SU-DHL-6 (cell line): ENCODE measurements around the gene FAM83C.

Experiments used
- H2AFZ ChIP-seq: fragments of 200-600 bp; sonication (generic); 2 replicates; pipeline ENCODE4 v1.6.1; 2014; ENCODE audit warnings: low read depth, mild to moderate bottlenecking, moderate library complexity, mixed read lengths, antibody characterized with exemption, low read length; ENCODE audit not compliant: severe bottlenecking
- H3F3A ChIP-seq: fragments of 200-600 bp; shearing (Covaris generic); 2 replicates; pipeline ENCODE4 v1.6.0; 2016; ENCODE audit warnings: antibody characterized with exemption, mild to moderate bottlenecking; ENCODE audit not compliant: insufficient read depth
- H3K27ac ChIP-seq: fragments of 200-600 bp; sonication (generic); 2 replicates; pipeline ENCODE4 v1.5.1; 2016; ENCODE audit warnings: low read depth, mild to moderate bottlenecking, low read length, moderate library complexity, mixed read lengths
- H3K27me3 ChIP-seq: fragments of 200-600 bp; sonication (generic), shearing (Covaris generic); 2 replicates; pipeline ENCODE4 v1.6.0; 2014; ENCODE audit warnings: mild to moderate bottlenecking, low read length
- H3K36me3 ChIP-seq: fragments of 200-600 bp; sonication (generic); 2 replicates; pipeline ENCODE4 v1.6.1; 2014; ENCODE audit warnings: mild to moderate bottlenecking, low read length, mixed read lengths
- H3K4me2 ChIP-seq: fragments of 300-600, 200-600 bp; shearing (Covaris generic), sonication (generic); 2 replicates; pipeline ENCODE4 v1.6.0; 2014; ENCODE audit warnings: low read length, low read depth, mild to moderate bottlenecking; ENCODE audit not compliant: poor library complexity, severe bottlenecking
- H3K4me3 ChIP-seq: fragments of 200-600 bp; sonication (generic); 2 replicates; pipeline ENCODE4 v1.5.1; 2014; ENCODE audit warnings: antibody characterized with exemption, low read length, mild to moderate bottlenecking, mixed read lengths; ENCODE audit not compliant: insufficient read depth, poor library complexity, severe bottlenecking
- H3K79me2 ChIP-seq: fragments of 200-600 bp; sonication (generic); 2 replicates; pipeline ENCODE4 v1.6.1; 2014; ENCODE audit warnings: mild to moderate bottlenecking, low read length, moderate library complexity; ENCODE audit not compliant: insufficient read depth
- H3K9ac ChIP-seq: fragments of 200-600 bp; sonication (generic); 2 replicates; pipeline ENCODE4 v1.7.0; 2014; ENCODE audit warnings: mild to moderate bottlenecking, low read length
- H3K9me2 ChIP-seq: fragments of 200-600 bp; sonication (generic); replicated peaks from 2 replicates; pipeline ENCODE4 v1.6.1; 2014; ENCODE audit warnings: low read length; ENCODE audit not compliant: insufficient read depth
- H3K9me3 ChIP-seq: fragments of 200-600 bp; sonication (generic); 2 replicates; pipeline ENCODE4 v1.6.1; 2014; ENCODE audit warnings: low read length, mixed read lengths; ENCODE audit not compliant: insufficient read depth
- H4K20me1 ChIP-seq: fragments of 200-600 bp; sonication (generic); 2 replicates; pipeline ENCODE4 v1.6.1; 2014; ENCODE audit warnings: low read depth, mild to moderate bottlenecking, antibody characterized with exemption, low read length, moderate library complexity, mixed read lengths
- EZH2phosphoT487 ChIP-seq: fragments of 200-600 bp; sonication (generic), shearing (Covaris generic); conservative IDR thresholded peaks from 2 replicates; pipeline ENCODE4 v1.6.1; 2018; ENCODE audit warnings: mild to moderate bottlenecking, antibody characterized with exemption, low read length, moderate library complexity, mixed read lengths
- TF ChIP-seq, protein P1 (sequence below): fragments of 200-600 bp; sonication (generic); IDR thresholded peaks from one replicate; pipeline ENCODE4 v1.5.1; 2017; ENCODE audit warnings: antibody characterized with exemption, mild to moderate bottlenecking, low read length, moderate library complexity; ENCODE audit not compliant: insufficient read depth, poor library complexity, severe bottlenecking

Gene FAM83C

DNA sequence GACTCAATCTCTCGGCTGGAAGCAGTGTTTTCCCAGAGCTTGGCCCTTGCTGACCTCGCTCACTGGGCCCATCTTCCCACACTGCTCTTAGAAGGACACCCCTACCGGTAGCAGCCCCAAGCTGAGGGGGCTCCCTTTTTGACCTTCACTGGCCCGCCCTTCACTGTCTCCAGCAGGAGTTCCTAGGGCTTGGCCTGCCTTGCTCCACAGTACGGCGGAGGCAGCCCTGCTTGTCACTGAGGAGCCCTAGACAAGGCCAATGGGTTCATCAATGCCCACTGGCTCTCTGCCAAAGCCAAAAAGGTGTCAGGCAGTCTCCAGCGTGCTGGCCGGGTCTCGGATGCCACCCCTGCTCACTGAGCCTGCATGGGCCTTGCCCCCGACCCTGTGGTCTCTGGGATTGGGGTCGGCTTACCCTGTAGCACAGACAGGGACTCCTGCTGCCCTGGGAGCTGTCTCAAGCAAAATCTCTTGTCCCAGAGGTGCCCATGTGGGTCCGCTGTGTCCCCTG lies 16.4 kb downstream of the FAM83C start:
- H3K4me3 ChIP-seq = no peak overlapping the region
- H3K27me3 ChIP-seq = no peaks in the 10 kb centered on the region
- no peak overlapping the region for H3K9ac ChIP-seq
- H3K27ac ChIP-seq = no peak overlapping the region
- peaks cover 9% of the 10 kb centered on the region; the same call in 1 of the 2 replicates for H3K79me2 ChIP-seq
- H3F3A ChIP-seq = peaks cover 20% of the 10 kb centered on the region
- H3K4me2 ChIP-seq = no peak overlapping the region
- H3K9me3 ChIP-seq = no peaks in the 10 kb centered on the region
- no peak for TF ChIP-seq EZH2phosphoT487
- TF ChIP-seq, protein P1, sequence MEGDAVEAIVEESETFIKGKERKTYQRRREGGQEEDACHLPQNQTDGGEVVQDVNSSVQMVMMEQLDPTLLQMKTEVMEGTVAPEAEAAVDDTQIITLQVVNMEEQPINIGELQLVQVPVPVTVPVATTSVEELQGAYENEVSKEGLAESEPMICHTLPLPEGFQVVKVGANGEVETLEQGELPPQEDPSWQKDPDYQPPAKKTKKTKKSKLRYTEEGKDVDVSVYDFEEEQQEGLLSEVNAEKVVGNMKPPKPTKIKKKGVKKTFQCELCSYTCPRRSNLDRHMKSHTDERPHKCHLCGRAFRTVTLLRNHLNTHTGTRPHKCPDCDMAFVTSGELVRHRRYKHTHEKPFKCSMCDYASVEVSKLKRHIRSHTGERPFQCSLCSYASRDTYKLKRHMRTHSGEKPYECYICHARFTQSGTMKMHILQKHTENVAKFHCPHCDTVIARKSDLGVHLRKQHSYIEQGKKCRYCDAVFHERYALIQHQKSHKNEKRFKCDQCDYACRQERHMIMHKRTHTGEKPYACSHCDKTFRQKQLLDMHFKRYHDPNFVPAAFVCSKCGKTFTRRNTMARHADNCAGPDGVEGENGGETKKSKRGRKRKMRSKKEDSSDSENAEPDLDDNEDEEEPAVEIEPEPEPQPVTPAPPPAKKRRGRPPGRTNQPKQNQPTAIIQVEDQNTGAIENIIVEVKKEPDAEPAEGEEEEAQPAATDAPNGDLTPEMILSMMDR = no peak
- no peaks in the 10 kb centered on the region for H3K9me2 ChIP-seq
- H4K20me1 ChIP-seq = no peaks in the 10 kb centered on the region
- H2AFZ ChIP-seq = no peak overlapping the region
- H3K36me3 ChIP-seq = 0 out of 2 replicates have a peak, but pooled peaks cover 4% of the 10 kb centered on the region

DNA sequence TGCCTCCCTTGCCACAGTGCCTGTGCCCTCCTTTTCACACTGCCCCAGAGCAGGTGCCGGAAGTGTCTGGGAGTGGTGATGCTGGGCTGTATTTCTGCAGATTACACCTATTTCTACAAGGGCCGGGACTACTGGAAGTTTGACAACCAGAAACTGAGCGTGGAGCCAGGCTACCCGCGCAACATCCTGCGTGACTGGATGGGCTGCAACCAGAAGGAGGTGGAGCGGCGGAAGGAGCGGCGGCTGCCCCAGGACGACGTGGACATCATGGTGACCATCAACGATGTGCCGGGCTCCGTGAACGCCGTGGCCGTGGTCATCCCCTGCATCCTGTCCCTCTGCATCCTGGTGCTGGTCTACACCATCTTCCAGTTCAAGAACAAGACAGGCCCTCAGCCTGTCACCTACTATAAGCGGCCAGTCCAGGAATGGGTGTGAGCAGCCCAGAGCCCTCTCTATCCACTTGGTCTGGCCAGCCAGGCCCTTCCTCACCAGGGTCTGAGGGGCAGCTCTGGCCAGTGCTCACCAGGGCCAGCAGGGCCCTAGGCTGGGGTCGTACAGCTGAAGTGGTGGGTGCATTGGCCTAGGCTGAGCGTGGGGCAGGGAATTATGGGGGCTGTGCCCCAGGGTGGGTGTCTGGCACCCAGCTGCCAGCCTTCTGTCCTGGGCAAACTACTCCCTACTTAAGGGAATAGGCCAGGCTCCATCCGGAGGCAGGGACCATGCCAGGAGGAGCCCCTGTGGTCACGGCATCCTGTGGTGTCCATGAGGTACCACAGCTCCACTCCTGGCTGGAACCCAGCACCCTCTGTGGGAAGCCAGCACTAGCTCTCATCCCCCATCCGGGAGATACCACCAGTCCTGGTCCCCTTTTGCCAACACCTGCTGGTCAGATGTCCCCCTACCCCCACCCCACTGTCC lies 17.8 kb downstream of the FAM83C start:
- Histone ChIP-seq H3K79me2 (peaks cover 9% of the 10 kb centered on the region; the same call in 1 of the 2 replicates), H3K4me3 (no peak overlapping the region), H3K27me3 (no peaks in the 10 kb centered on the region), H2AFZ (no peak overlapping the region), H3K9ac (no peak overlapping the region), H3K9me2 (no peaks in the 10 kb centered on the region), H3F3A (peaks cover 13% of the 10 kb centered on the region), H3K9me3 (no peaks in the 10 kb centered on the region), H3K4me2 (no peak overlapping the region), H3K36me3 (no peaks in the 10 kb centered on the region), H4K20me1 (no peaks in the 10 kb centered on the region), H3K27ac (no peak overlapping the region)
- TF ChIP-seq, protein P1 = no peak
- no peak for TF ChIP-seq EZH2phosphoT487

GRCh38 chr20:35273449-35274171 lies 18.6 kb downstream of the FAM83C start:
- H3K9me3 ChIP-seq = no peaks in the 10 kb centered on the region
- peaks cover 9% of the 10 kb centered on the region; the same call in 1 of the 2 replicates for H3K79me2 ChIP-seq
- no peaks in the 10 kb centered on the region for H3K9me2 ChIP-seq
- H3K27ac ChIP-seq = no peak overlapping the region
- H3K4me2 ChIP-seq = no peak overlapping the region
- no peak overlapping the region for H2AFZ ChIP-seq
- no peaks in the 10 kb centered on the region for H3K36me3 ChIP-seq
- peaks cover 5% of the 10 kb centered on the region for H3F3A ChIP-seq
- H3K9ac ChIP-seq = no peak overlapping the region
- no peaks in the 10 kb centered on the region for H4K20me1 ChIP-seq
- no peak overlapping the region for H3K4me3 ChIP-seq
- no peak for TF ChIP-seq EZH2phosphoT487
- TF ChIP-seq, protein P1 = no peak
- H3K27me3 ChIP-seq = no peaks in the 10 kb centered on the region
